Ishikawa (cell line): Measurements from ENCODE around the gene NSMCE1.

Experiments used
- CEBPB ChIP-seq: IDR thresholded peaks from 2 replicates; pipeline ENCODE4 v1.6.1; 2012
- CREB1 ChIP-seq: IDR thresholded peaks from 2 replicates; pipeline ENCODE4 v1.6.1; 2012; ENCODE audit warnings: low read depth
- EGR1 ChIP-seq: IDR thresholded peaks from 2 replicates; pipeline ENCODE4 v1.6.1; 2012
- EP300 ChIP-seq: IDR thresholded peaks from 2 replicates; pipeline ENCODE4 v1.6.1; 2012; ENCODE audit warnings: borderline replicate concordance
- FOXM1 ChIP-seq: IDR thresholded peaks from 2 replicates; pipeline ENCODE4 v1.6.1; 2012; ENCODE audit warnings: low read depth, borderline replicate concordance
- NFIC ChIP-seq: IDR thresholded peaks from 2 replicates; pipeline ENCODE4 v1.6.1; 2012
- RAD21 ChIP-seq: IDR thresholded peaks from 2 replicates; pipeline ENCODE4 v1.6.1; 2012; ENCODE audit warnings: low read depth
- TAF1 ChIP-seq: IDR thresholded peaks from 2 replicates; pipeline ENCODE4 v1.6.1; 2012; ENCODE audit warnings: low read depth, mild to moderate bottlenecking
- TCF12 ChIP-seq: IDR thresholded peaks from 2 replicates; pipeline ENCODE4 v1.6.1; 2012; ENCODE audit warnings: low read depth
- TEAD4 ChIP-seq: IDR thresholded peaks from 2 replicates; pipeline ENCODE4 v1.6.1; 2012
- YY1 ChIP-seq: IDR thresholded peaks from 2 replicates; pipeline ENCODE4 v1.6.1; 2012; ENCODE audit warnings: low read depth
- ZBTB7A ChIP-seq: IDR thresholded peaks from 2 replicates; pipeline ENCODE4 v1.6.1; 2012; ENCODE audit warnings: low read depth
- TF ChIP-seq, protein P1 (sequence below): IDR thresholded peaks from 2 replicates; pipeline ENCODE4 v1.6.1; 2012
- TF ChIP-seq, protein P2 (sequence below): IDR thresholded peaks from 2 replicates; pipeline ENCODE4 v1.6.1; 2012; ENCODE audit warnings: low read depth, mild to moderate bottlenecking
- TF ChIP-seq, protein P3 (sequence below): IDR thresholded peaks from 2 replicates; pipeline ENCODE4 v1.6.1; 2012

NSMCE1 gene

DNA sequence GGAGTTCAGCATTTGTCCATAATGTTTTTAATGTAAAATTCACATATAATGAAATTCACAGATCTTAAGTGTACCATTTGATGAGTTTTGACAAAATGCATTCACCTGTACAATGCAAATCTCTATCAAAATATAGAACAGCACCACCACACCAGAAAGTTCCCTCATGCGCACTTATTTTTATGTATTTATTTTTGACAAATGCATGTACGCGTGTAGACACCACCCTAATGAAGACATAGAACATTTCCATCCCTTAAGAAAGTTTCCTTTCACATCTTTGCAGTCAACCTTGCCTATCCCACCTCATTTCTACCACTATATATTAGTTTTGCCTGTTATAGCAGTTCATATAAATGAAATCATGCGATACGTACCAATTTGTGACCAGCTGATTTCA lies 29.6 kb upstream of the NSMCE1 start:
- TF ChIP-seq TAF1 (no peak), TCF12 (no peak), RAD21 (no peak), YY1 (no peak), EGR1 (no peak), CEBPB (no peak), NFIC (no peak)
- TF ChIP-seq, protein P1, sequence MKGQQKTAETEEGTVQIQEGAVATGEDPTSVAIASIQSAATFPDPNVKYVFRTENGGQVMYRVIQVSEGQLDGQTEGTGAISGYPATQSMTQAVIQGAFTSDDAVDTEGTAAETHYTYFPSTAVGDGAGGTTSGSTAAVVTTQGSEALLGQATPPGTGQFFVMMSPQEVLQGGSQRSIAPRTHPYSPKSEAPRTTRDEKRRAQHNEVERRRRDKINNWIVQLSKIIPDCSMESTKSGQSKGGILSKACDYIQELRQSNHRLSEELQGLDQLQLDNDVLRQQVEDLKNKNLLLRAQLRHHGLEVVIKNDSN = no peak

DNA sequence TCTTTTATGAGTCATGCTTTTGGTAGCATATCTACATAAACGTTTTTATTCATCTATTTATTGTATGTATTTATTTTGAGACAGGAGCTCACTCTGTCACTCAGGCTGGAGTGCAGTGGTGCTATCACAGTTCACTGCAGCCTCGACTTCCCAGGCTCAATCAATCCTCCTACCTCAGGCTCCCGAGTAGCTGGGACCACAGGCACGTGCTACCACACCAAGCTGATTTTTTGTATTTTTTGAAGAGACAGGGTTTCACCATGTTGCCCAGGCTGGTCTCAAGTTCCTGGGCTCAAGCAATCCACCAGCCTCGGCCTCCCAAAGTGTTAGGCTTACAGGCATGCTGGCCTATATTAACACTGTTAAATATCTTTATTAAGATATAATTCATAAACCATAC lies 24.8 kb upstream of the NSMCE1 start:
- TF ChIP-seq TAF1 (no peak), TEAD4 (no peak), EGR1 (no peak), CEBPB (no peak), EP300 (no peak), YY1 (no peak), ZBTB7A (no peak)
- TF ChIP-seq, protein P2, sequence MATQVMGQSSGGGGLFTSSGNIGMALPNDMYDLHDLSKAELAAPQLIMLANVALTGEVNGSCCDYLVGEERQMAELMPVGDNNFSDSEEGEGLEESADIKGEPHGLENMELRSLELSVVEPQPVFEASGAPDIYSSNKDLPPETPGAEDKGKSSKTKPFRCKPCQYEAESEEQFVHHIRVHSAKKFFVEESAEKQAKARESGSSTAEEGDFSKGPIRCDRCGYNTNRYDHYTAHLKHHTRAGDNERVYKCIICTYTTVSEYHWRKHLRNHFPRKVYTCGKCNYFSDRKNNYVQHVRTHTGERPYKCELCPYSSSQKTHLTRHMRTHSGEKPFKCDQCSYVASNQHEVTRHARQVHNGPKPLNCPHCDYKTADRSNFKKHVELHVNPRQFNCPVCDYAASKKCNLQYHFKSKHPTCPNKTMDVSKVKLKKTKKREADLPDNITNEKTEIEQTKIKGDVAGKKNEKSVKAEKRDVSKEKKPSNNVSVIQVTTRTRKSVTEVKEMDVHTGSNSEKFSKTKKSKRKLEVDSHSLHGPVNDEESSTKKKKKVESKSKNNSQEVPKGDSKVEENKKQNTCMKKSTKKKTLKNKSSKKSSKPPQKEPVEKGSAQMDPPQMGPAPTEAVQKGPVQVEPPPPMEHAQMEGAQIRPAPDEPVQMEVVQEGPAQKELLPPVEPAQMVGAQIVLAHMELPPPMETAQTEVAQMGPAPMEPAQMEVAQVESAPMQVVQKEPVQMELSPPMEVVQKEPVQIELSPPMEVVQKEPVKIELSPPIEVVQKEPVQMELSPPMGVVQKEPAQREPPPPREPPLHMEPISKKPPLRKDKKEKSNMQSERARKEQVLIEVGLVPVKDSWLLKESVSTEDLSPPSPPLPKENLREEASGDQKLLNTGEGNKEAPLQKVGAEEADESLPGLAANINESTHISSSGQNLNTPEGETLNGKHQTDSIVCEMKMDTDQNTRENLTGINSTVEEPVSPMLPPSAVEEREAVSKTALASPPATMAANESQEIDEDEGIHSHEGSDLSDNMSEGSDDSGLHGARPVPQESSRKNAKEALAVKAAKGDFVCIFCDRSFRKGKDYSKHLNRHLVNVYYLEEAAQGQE = no peak
- TF ChIP-seq, protein P3, sequence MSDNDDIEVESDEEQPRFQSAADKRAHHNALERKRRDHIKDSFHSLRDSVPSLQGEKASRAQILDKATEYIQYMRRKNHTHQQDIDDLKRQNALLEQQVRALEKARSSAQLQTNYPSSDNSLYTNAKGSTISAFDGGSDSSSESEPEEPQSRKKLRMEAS = no peak

DNA sequence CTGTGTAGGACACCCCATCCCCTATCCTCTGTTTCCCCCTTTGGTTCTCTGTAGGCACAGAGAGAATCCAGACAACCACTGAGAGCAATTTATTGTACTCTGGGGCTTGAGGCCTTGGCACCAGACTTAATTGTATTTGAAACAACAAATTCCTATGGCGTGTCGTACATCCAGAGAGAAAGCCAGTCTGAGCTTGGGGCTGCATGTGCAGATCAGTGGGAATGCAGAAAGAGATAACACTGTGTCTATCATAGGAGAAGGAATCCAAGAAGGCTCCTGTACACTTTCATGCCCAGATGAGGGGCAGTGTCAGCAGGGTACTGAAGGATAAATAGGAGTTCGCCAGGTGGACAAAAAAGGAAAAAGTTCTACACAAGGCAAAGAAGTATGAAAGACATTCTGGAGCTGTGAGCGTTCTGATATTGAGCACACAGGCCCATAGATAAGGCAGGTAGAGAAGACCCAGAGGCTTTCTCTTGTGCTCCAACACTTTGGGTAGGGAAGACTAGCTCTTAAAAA lies 23.2 kb upstream of the NSMCE1 start:
- TF ChIP-seq TEAD4 (no peak), ZBTB7A (no peak), TCF12 (no peak), TAF1 (no peak)
- TF ChIP-seq, protein P1 = no peak

DNA sequence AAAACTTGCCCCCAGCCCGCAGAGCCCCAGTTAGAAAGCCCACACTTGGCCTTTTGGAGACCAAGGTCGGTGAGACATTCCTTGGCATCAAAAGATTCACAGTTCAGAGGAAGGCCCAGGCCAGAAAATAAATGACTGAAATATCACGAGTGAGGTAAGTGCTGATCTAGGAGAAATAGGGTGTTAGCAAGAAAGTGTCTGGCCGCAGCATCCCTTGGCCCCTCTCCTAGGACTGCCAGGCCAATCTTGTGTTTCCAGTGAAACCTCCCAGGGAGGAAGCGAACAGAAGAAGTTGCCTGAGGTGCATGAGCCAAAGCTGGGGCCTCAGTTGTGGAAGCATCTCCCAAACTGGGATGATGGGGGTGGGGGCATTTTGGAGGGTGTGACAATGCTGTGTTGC lies 22.5 kb upstream of the NSMCE1 start:
- no peak for TF ChIP-seq EGR1
- TF ChIP-seq, protein P2 = no peak
- no peak for TF ChIP-seq NFIC
- TF ChIP-seq YY1 = no peak
- no peak for TF ChIP-seq CREB1
- TF ChIP-seq EP300 = no peak
- no peak for TF ChIP-seq TEAD4
- TF ChIP-seq, protein P1 = no peak
- no peak for TF ChIP-seq ZBTB7A
- no peak for TF ChIP-seq TCF12
- TF ChIP-seq, protein P3 = no peak
- TF ChIP-seq CEBPB = no peak

DNA sequence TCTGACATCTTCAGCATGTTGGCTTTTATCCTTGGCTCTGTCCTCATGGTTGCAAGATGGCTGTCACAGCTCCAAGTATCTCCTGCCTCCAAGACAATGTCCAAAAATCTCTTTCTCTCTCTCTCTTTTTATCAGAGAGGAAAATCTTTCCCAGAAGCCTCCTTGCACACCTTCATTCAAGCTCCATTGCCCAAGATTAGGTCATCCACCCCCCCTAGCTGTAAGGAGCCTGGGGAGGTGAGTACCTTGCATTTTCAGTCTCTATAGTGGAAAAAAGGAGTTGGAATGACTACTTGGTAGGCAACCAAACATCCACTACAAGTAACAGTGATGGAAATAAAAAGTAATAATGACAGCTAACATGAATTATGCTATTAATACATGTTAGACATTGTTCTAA lies 22.0 kb upstream of the NSMCE1 start:
- TF ChIP-seq CREB1 (no peak), YY1 (no peak), EP300 (no peak), TCF12 (no peak), TEAD4 (no peak), FOXM1 (no peak), TAF1 (no peak), EGR1 (no peak), CEBPB (no peak), NFIC (no peak), ZBTB7A (no peak), RAD21 (no peak)
- TF ChIP-seq, protein P1 = no peak
- TF ChIP-seq, protein P2 = no peak
- TF ChIP-seq, protein P3 = no peak
